ENCODE results near the gene CD300LF.

DNA sequence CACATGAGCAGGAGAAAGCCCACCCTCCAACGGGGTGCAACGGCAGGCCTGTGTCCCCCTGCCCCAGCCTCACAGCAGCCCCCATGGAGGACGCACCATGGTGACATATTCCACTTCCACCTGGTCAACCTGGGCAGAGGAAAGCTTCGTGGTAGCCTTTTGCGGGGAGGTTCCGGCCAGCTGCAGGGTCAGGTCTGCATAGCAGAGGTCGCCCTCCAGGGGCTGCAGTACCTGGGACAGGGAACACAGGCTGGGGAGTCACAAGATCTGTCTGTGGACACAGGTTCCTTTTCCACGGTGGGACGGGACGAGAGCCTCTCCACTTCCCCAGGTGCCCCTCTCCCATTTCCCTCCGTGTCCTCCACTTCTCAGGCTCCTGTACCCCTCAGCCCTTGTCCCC, 17.1 kb downstream of the CD300LF start:
- TF ChIP-seq, protein P1, sequence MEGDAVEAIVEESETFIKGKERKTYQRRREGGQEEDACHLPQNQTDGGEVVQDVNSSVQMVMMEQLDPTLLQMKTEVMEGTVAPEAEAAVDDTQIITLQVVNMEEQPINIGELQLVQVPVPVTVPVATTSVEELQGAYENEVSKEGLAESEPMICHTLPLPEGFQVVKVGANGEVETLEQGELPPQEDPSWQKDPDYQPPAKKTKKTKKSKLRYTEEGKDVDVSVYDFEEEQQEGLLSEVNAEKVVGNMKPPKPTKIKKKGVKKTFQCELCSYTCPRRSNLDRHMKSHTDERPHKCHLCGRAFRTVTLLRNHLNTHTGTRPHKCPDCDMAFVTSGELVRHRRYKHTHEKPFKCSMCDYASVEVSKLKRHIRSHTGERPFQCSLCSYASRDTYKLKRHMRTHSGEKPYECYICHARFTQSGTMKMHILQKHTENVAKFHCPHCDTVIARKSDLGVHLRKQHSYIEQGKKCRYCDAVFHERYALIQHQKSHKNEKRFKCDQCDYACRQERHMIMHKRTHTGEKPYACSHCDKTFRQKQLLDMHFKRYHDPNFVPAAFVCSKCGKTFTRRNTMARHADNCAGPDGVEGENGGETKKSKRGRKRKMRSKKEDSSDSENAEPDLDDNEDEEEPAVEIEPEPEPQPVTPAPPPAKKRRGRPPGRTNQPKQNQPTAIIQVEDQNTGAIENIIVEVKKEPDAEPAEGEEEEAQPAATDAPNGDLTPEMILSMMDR (IDR thresholded peaks at IDR 0.05), result no peak
- no peak for TF ChIP-seq POLR2A (IDR thresholded peaks at IDR 0.05)
